ENCODE data around the gene CFAP157.

The CFAP157 gene

GRCh38 chr9:127716412-127716811 is 9.6 kb downstream of the CFAP157 start:
- DNase-seq = no peak

GRCh38 chr9:127717766-127718165 is 11.0 kb downstream of the CFAP157 start:
- no peak for DNase-seq

- no peak for DNase-seq
Observed at GRCh38 chr9:127720031-127720864, 13.5 kb downstream of the CFAP157 start.

DNA sequence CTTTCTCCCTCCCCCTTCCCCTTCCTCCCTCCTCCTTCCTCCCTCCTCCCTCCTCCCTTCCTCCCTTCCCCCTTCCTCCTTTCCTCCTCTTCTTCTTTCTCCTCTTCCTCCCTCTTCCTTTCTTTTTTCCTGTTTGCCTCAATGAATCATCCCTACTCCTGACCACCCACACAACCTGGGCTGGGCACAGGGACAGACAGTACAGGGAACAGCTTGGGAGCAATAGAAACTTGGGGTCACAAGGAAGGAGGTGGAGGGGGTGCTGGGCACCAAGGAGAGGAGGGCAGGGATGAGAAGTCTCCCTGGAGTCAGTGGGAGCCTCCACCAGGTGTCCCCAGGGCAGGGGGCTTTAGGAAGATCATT is 14.1 kb downstream of the CFAP157 start:
- DNase-seq = no peak

DNA sequence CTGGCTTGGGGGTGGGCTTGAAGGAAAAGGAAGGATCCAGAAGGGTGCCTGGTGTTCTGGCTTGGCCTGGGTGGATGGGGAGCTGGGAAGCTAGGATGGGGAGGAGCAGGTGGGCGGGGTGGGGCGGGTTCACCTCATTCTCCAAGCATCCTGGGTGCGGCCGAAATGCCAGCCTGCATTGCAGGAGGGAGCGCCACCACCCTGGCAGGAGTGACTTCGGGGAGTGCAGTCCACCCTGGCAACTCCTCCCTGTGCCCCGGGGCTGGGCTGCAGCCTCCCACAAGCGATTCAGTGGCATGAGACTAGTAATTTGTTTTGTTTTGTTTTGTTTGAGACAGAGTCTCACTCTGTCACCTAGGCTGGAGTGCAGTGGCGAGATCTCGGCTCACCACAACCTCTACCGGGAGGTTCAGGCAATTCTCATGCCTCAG is 14.6 kb downstream of the CFAP157 start:
- no peak for DNase-seq

DNA sequence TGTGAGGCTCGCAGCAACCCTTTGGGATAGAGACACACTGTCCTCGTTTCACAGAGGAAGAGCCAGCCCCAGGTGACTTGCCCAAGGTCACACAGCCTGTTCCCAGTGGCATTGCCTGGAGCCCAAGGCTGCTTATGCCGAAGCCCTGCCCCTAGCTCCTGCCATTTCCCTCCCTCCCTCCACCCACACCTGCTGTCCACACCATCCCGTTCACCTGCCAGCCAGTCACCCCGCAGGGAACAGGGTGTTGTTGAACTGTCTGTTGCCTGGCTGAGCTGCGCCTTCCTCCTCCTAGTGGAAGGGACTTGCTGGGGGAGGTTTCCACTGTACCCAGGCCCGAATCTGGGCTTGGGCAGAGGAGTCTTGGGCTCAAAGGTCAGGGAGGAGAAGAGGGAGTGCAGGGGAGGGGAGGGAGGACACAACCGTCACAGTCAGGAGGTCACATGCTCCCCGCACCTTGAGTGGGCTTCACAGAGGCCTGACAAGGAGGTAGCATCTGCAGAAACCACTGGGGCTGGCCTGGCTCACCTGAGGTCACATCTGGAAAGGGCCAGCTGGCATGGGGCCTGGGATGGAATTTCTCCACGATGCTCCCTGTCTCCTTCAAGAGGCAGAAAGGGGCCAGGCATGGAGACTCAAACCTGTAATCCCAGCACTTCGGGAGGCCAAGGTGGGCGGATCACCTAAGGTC is 15.4 kb downstream of the CFAP157 start:
- no peak for DNase-seq

DNA sequence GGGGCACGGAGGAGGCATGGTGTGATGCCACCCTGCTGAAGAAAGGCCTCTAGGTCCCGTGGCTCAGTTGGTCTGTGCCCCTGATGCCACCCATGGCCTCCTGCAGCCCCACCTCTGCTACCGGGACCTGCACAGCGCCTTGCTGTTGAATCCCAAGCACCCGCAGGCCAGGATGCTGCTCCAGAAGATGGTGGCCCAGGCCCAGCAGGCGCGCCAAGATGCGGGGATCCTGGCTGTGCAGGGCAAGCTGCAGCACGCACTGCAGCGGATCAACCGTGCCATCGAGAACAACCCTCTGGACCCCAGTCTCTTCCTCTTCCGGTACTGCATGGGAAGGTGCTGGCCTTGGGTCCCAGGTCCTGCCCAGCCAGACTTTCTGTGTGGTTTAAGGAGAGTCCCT is 16.2 kb downstream of the CFAP157 start:
- no peak for DNase-seq

GRCh38 chr9:127723444-127723843 is 16.7 kb downstream of the CFAP157 start:
- DNase-seq = no peak

DNA sequence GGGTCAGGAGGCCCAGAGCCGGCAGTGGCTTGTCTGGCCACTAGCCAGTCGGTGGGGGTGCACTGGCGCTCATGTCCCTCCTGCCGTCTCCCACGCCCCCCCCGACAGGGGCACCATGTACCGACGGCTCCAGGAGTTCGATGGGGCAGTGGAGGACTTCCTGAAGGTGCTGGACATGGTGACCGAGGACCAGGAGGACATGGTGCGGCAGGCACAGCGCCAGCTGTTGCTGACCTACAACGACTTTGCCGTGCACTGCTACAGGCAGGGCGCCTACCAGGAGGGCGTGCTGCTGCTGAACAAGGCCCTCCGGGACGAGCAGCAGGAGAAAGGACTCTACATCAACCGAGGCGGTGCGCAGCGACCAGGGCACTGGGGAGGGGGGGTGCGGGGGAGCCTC is 17.2 kb downstream of the CFAP157 start:
- DNase-seq = no peak

- DNase-seq = no peak
Observed at GRCh38 chr9:127726871-127727270, 20.1 kb downstream of the CFAP157 start.

DNA sequence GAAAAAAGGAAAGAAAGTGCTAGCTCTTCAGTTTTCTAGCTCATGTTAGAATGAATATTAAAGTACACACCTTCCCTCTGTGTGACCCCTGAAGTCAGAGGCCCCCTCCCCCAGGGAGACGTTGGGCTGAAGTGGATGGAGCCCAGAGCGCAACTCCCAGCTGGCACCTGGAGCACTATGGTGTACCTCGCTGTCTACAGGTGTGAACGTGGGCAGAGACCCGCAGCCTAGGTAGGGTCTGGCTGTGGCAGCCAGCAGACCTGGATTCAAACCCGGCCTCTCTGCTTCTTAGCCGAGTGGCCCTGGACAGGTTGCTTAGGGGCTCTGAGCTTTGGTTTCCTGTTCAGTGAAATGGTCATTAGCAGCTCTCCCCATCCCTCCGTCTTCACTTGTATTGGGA is 22.0 kb downstream of the CFAP157 start:
- DNase-seq = no peak

GRCh38 chr9:127729522-127730256 is 22.9 kb downstream of the CFAP157 start:
- no peak for DNase-seq

- no peak for DNase-seq
Observed at GRCh38 chr9:127730262-127730661, 23.5 kb downstream of the CFAP157 start.

DNA sequence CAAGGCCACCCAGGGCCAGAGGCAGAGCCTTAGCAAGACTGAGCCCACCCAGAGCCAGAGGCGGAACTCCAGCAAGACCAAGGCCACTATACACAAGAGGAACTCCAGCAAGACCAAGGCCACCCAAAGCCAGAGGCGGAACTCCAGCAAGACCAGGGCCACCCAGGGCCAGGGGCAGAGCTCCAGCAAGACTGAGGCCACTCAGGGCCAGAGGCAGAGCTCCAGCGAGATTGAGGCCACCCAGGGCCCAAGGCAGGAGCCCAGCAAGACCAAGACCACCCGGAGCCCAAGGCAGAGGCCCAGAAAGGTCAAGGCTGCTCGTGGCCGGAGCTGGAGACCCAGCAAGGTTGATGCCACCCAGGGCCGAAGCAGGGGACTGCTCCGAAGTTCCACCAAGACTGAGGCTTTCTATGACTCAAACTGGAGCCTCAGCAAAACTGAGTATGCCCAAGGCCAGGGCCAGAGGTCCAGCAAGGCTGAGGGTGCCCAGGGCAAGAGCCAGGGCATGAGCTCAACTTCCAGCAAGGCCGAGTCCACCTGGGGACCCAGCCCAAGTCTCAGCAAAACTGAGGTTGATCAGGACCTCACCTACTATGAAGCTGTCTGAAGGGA is 24.1 kb downstream of the CFAP157 start:
- no peak for DNase-seq

GRCh38 chr9:127731938-127732337 is 25.1 kb downstream of the CFAP157 start:
- no peak for DNase-seq

DNA sequence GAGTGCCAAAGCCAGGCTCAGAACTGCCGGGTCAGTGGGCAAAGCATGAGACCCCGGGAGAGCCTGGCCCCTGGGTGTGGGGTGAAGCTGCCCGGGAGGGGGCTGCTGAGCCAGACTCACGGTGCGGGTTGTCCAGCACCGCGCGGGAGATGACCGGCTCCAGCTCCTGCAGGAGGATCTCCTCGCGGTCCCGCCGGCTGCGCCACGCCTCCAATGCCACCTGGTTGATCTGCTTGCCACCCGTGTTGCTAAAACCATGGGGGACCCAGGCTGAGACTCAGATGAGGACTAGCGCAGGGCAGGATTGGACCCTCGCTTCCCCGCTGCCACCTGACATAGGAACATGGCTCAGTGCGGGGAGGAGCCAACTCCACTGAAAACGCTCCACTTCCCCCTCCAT is 25.7 kb downstream of the CFAP157 start:
- no peak for DNase-seq

DNA sequence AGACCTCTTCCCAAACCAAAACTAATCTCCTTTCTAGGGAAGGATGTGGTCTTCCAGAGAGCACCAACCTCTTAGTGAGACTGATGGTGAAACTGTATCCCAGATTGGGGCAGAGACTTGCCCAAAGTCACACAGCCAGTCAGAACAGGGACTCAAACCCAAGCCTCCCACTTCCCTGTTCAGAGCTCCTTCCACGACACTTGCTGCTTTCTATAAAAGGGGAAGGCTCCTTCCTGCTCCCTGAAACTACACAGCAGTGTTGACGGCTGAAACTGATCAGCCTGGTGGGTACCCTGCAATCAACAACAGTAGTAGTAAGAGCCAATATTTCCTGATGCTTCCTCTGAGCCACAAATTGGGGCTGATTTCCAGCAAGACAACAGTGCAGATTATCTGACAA is 26.8 kb downstream of the CFAP157 start:
- no peak for DNase-seq

DNA sequence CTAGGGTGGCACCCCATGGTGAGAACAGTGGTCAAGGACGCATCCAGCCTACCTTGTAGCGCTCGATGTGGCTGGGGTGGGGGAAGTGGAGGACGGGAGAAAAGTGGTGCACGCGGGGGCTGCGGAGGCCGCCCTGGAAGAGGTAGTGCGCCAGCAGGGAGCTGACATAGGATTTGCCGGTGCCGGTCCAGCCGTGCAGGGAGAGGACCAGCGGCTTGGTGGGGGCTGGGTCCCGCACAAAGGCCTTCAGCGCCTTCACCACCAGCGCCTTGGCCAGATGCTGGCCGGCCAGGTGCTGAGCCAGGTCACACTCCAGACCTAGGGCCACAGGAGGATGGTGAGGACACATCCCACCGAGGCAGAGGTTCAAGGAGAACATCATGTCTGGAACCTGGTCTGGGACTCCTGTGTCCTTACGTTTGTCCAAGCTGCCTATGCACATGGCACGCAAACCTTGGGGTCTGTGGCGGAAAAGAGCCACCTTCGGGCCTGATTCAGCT is 27.5 kb downstream of the CFAP157 start:
- no peak for DNase-seq

GRCh38 chr9:127734747-127735529 is 28.1 kb downstream of the CFAP157 start, which contains the start of gene TOR2A:
TOR2A (minus strand) TSS chr9:127735294; CDS start chr9:127735270, 24 bp downstream.
- DNase-seq = peak; percentile 98

GRCh38 chr9:127735530-127736185 is 28.9 kb downstream of the CFAP157 start:
- no peak for DNase-seq

- no peak for DNase-seq
Observed at GRCh38 chr9:127738666-127739065, 31.9 kb downstream of the CFAP157 start.

Data from islet precursor cell (in vitro differentiated cells).